ENCODE measurements around the gene MB.

- TF ChIP-seq, protein P1, sequence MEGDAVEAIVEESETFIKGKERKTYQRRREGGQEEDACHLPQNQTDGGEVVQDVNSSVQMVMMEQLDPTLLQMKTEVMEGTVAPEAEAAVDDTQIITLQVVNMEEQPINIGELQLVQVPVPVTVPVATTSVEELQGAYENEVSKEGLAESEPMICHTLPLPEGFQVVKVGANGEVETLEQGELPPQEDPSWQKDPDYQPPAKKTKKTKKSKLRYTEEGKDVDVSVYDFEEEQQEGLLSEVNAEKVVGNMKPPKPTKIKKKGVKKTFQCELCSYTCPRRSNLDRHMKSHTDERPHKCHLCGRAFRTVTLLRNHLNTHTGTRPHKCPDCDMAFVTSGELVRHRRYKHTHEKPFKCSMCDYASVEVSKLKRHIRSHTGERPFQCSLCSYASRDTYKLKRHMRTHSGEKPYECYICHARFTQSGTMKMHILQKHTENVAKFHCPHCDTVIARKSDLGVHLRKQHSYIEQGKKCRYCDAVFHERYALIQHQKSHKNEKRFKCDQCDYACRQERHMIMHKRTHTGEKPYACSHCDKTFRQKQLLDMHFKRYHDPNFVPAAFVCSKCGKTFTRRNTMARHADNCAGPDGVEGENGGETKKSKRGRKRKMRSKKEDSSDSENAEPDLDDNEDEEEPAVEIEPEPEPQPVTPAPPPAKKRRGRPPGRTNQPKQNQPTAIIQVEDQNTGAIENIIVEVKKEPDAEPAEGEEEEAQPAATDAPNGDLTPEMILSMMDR (IDR thresholded peaks at IDR 0.05), result no peak
- TF ChIP-seq POLR2AphosphoS5 (IDR thresholded peaks at IDR 0.05; ENCODE audit: low read depth, low read length), result no peak
Observed at GRCh38 chr22:35593071-35593890, 23.8 kb downstream of the MB start.
